HG02852 (cell line): Measurements from ENCODE around the gene CYP8B1.

Experiments used
- ATAC-seq: cut with Tn5 transposase; IDR thresholded peaks from one replicate; pipeline ENCODE4 v1.9.1; 2021; ENCODE audit warnings: mild to moderate bottlenecking, moderate library complexity; ENCODE audit not compliant: unreplicated experiment

CYP8B1 gene

GRCh38 chr3:42855219-42855546, 20.5 kb downstream of the CYP8B1 start:
- no peak for ATAC-seq

GRCh38 chr3:42853739-42854302, 21.9 kb downstream of the CYP8B1 start:
- ATAC-seq, result no peak

GRCh38 chr3:42853056-42853455, 22.6 kb downstream of the CYP8B1 start:
- no peak for ATAC-seq

GRCh38 chr3:42852441-42852840, 23.2 kb downstream of the CYP8B1 start:
- no peak for ATAC-seq

- ATAC-seq, result no peak
These were observed 24.3 kb downstream of the CYP8B1 start for GRCh38 chr3:42851228-42851834.

GRCh38 chr3:42850263-42850662, 25.4 kb downstream of the CYP8B1 start:
- no peak for ATAC-seq

GRCh38 chr3:42849017-42849416, 26.7 kb downstream of the CYP8B1 start:
- ATAC-seq, result no peak

GRCh38 chr3:42847731-42848130, 27.9 kb downstream of the CYP8B1 start:
- no peak for ATAC-seq

GRCh38 chr3:42846685-42847522, 28.8 kb downstream of the CYP8B1 start:
- no peak for ATAC-seq

GRCh38 chr3:42844815-42845214, 30.9 kb downstream of the CYP8B1 start:
- ATAC-seq, result no peak

GRCh38 chr3:42844412-42844713, 31.3 kb downstream of the CYP8B1 start:
- ATAC-seq, result no peak

GRCh38 chr3:42843713-42844411, 31.8 kb downstream of the CYP8B1 start:
- ATAC-seq, result no peak

- ATAC-seq, result no peak
These were observed 34.3 kb downstream of the CYP8B1 start for GRCh38 chr3:42841332-42841731.

GRCh38 chr3:42839616-42840015, 36.1 kb downstream of the CYP8B1 start:
- peak; percentile 96 for ATAC-seq

GRCh38 chr3:42838571-42838970, 37.1 kb downstream of the CYP8B1 start:
- no peak for ATAC-seq

- no peak for ATAC-seq
These were observed 39.2 kb downstream of the CYP8B1 start for GRCh38 chr3:42836150-42837123.

- no peak for ATAC-seq
These were observed 44.4 kb downstream of the CYP8B1 start for GRCh38 chr3:42831321-42831713.

- ATAC-seq, result no peak
These were observed 45.0 kb downstream of the CYP8B1 start for GRCh38 chr3:42830437-42831320.

- no peak for ATAC-seq
These were observed 45.8 kb downstream of the CYP8B1 start for GRCh38 chr3:42829628-42830436.
